NCI-H2196 (cell line): Measurements from ENCODE around the gene SLC24A3.

ENCODE experiments used
- DNase-seq: peaks from one replicate; lab custom pipeline; 2025; ENCODE audit not compliant: unreplicated experiment; lab: John Stamatoyannopoulos, UW

Gene SLC24A3

GRCh38 chr20:19451231-19451922 is 238.9 kb downstream of the SLC24A3 start:
- DNase-seq: no peak

GRCh38 chr20:19451923-19452295 is 239.5 kb downstream of the SLC24A3 start:
- no peak for DNase-seq

- no peak for DNase-seq
These were observed 241.0 kb downstream of the SLC24A3 start for GRCh38 chr20:19453410-19453809.

- DNase-seq: no peak
These were observed 241.4 kb downstream of the SLC24A3 start for GRCh38 chr20:19453862-19454261.

- DNase-seq: no peak
These were observed 244.4 kb downstream of the SLC24A3 start for GRCh38 chr20:19456595-19457395.

GRCh38 chr20:19457611-19458010 is 245.2 kb downstream of the SLC24A3 start:
- DNase-seq: no peak

- DNase-seq: no peak
These were observed 247.9 kb downstream of the SLC24A3 start for GRCh38 chr20:19460386-19460785.

GRCh38 chr20:19462491-19462890 is 250.0 kb downstream of the SLC24A3 start:
- no peak for DNase-seq

GRCh38 chr20:19463597-19463996 is 251.2 kb downstream of the SLC24A3 start:
- DNase-seq: no peak

- DNase-seq: no peak
These were observed 253.1 kb downstream of the SLC24A3 start for GRCh38 chr20:19465536-19465935.

GRCh38 chr20:19466206-19466928 is 253.9 kb downstream of the SLC24A3 start:
- no peak for DNase-seq

- DNase-seq: no peak
These were observed 260.9 kb downstream of the SLC24A3 start for GRCh38 chr20:19473216-19473921.

GRCh38 chr20:19473922-19474286 is 261.5 kb downstream of the SLC24A3 start:
- no peak for DNase-seq

GRCh38 chr20:19478320-19478895 is 266.0 kb downstream of the SLC24A3 start:
- no peak for DNase-seq

- no peak for DNase-seq
These were observed 270.3 kb downstream of the SLC24A3 start for GRCh38 chr20:19482726-19483125.

- DNase-seq: no peak
These were observed 270.9 kb downstream of the SLC24A3 start for GRCh38 chr20:19483309-19483708.

GRCh38 chr20:19486446-19486845 is 274.0 kb downstream of the SLC24A3 start:
- DNase-seq: no peak

GRCh38 chr20:19487420-19487819 is 275.0 kb downstream of the SLC24A3 start:
- DNase-seq: no peak

- no peak for DNase-seq
These were observed 278.8 kb downstream of the SLC24A3 start for GRCh38 chr20:19491241-19491640.

GRCh38 chr20:19492116-19492515 is 279.7 kb downstream of the SLC24A3 start:
- no peak for DNase-seq
